CD4-positive, alpha-beta T cell treated with Interleukin-4 for 1 hour (primary cell): ENCODE data around the gene STUM.
"Not testable (repeated sequence)": the region's sequence is repeated elsewhere in the genome, so short reads cannot be mapped to it uniquely, and the experiment has no call there.

Experiments
- DNase-seq, 2 donors: peaks; one replicate each; pipeline ENCODE4 v3.0.0-alpha.2; 2020 to 2022

Gene STUM

DNA sequence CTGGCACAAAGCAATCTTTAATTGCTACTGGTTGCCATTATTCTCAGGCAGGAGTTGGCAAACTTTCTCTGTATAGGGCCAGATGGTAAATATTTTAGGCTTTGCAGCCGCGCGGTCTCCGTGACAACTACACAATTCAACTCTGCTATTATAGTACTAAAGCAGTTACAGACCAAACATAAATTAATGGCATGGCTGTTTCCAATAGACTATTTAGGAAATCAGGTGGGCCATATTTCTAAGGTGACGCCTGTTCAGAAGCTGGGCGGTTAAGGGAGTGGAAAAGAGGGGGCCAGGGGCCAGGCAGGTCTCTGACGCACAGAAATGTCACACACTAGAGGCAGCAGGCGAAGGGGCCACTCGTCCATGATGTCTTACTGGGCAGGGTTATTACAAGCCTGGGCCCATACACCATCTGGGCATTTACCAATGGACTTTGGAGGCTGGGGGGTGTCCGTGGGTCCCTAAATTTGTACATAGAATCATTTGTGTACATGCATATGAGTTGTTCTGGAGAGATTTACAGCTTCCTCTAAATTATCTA, 80.1 kb downstream of the STUM start:
- DNase-seq = no peak

- no peak for DNase-seq
Measured at GRCh38 chr1:226629210-226629895, 80.8 kb downstream of the STUM start.

- no peak for DNase-seq
Measured at GRCh38 chr1:226629896-226630550, 81.5 kb downstream of the STUM start.

DNA sequence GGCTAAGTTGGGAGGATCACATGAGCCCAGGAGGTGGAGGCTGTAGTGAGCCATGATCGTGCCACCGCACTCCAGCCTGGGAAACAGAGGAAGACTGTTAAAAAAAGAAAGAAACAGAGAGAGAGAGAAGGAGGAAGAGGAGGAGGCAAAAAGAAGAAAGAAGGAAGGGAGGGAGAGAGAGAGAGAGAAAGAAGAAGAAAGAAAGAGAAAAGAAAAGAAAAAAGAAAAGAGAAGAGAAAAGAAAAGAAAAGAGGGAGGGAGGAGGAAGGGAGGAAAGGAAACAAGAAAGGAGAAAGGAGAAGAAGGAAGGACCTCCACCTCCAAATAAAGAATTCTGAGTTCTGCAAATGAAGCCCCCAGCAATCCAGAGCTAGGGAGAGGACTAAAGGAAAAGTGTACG, 82.0 kb downstream of the STUM start:
- DNase-seq = no peak

DNA sequence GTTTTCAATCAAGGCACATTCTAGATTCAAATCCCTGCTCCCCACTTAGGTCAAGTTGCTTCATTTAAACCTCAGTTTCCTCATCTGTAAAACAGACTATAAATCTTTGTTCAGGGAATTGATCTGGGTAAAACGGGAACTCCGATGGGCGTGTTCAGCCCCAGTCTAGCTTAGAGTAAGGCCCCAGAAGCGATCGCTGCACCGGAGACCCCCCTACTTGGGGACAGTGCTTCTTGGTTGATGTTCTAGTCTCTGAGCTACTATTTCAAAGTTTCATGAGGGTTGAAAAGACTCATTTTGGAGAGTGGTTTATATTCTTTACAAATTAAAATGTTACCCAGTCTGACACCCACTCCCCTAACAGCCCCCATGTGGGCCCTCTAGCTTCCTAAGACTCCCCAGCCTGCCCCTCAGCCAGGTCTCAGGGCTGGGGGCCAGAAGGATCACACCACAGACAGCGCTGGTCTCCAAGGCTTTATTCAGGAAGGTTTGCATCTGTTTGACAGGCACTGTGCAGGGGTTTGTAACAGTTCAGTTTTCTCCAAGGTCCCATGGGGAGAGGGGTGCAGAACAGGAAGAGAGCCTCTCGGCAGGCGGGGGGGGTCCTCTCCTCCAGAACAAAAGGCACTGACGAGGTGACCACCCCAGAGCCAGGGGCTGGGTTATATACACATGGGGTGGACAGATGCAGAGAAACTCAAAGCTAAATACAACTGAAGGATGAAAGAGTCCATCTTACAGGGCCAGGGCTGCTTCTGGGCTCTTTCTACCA, 82.9 kb downstream of the STUM start:
- DNase-seq = no peak

GRCh38 chr1:226632169-226632879, 83.8 kb downstream of the STUM start:
- DNase-seq = no peak

DNA sequence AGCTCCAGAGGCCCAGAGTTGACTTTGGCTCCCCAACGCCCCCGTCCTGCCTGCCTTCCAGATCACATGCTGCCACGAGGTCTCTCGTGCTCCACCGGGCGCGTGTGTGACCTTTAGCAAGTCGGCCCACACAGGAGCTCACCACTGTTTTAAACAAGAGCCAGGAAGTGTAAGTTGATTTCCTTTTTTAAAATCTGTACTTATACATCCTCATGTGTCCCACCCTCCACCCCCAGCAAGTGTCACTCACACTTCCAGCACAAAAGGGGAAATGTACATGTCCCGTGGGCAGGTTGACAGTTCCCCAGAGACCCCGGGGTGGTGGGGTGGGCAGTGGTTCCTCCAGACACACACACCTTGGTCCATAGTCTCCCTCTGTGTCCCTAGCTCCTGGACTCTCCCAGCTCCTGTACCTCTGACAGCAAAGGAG, 84.4 kb downstream of the STUM start:
- peak in 1 of 2 donors; percentile 35 for DNase-seq

- DNase-seq = peak in 1 of 2 donors; percentile 11
Measured at GRCh38 chr1:226633541-226634165, 85.1 kb downstream of the STUM start.

DNA sequence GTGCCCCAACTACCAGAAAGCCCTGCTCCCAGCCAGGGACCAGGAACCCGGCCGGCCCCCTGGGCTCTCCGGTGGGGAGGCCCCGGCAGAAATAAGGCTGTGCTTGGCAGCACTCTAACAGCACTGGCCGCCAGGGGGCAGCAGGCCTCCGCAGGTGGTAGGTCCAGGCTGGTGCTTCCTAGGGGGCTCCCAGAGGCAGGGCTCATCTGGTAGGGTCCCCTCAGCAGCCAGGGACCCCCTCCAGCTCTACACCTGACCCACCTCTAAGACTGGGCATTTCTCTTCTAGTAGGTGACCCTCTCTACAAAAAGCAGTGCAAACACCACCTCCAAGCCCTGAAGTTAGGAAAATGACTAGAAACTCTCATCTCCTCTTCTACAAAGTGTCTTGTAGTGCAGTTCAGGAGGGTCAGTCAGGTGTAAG, 85.6 kb downstream of the STUM start:
- DNase-seq = peak; percentile 80 to 81

- no peak for DNase-seq
Measured at GRCh38 chr1:226634611-226635246, 86.2 kb downstream of the STUM start.

GRCh38 chr1:226635456-226635941, 86.9 kb downstream of the STUM start:
- peak in 1 of 2 donors; percentile 45 for DNase-seq

- no peak for DNase-seq
Measured at GRCh38 chr1:226636847-226637096, 88.2 kb downstream of the STUM start.

GRCh38 chr1:226637147-226637935, 88.8 kb downstream of the STUM start:
- DNase-seq = no peak

DNA sequence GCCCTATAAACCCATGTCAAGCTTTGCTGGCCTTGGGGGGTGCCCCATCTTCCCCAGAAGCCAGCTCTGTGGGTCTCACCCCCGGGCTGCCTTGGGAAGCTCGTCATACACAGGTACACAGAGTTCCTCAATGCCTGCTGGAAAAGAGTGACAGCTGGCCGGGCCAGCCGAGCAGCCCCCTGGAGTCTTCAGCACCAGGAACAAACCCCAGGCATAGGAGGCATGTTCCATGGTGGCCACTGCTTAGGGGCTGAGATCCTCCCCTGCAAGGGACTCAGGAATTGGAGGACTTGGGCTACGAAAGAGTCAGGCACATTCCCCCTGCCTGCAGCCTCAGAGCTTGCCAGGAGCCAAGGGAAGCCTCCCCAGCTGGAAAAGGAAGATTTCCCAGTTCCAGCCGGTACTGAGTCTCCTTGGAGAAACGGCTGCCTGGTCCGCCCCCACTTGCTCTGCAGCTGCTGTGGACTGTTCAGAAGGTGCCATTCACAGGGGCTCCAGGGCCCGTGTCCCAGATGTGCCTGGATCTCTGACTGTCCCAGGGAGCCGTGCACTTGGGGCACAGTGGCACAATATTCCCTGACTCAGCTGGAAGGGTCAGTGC, 89.5 kb downstream of the STUM start:
- no peak for DNase-seq

- no peak for DNase-seq
Measured at GRCh38 chr1:226638608-226639007, 90.0 kb downstream of the STUM start.

GRCh38 chr1:226639206-226639605, 90.6 kb downstream of the STUM start:
- not testable (repeated sequence) for DNase-seq

DNA sequence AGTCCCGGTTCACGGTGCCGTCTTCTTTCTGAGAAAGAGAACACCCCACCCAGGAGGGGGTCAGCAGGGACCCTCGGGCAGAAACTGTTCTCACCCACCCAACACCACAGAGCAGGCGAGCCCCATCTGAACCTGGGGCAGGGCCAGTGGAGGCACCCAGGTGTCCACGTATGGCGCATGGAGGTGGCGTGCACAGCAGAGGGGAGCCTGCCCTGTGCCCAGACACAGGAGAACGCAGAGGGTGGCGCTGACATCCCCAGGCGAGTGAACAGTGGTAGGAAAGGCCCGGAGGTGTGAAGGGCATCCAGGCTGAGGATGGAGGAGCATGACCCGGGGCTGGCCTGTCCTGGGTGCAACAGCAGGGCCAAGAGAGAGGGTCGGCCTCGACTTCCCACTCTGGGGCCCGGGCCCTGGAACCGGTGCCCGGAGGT, 91.1 kb downstream of the STUM start:
- no peak for DNase-seq

GRCh38 chr1:226640321-226641136, 92.0 kb downstream of the STUM start:
- no peak for DNase-seq

- no peak for DNase-seq
Measured at GRCh38 chr1:226641671-226642231, 93.2 kb downstream of the STUM start.
